Bronchus fibroblast of lung (primary cell): ENCODE data around the gene BRAT1. TPM values are rescaled to one million over a fixed set of nuclear protein-coding genes. Genes with fewer than 3 reads are reported as not detected.

Source experiments
- total RNA-seq: library from RNA; depleted of rRNA; stranded (reverse); fragments of >200 nt; gene quantifications from 2 replicates; pipeline ENCODE4 v1.2.3, GENCODE V29; 2015

BRAT1 gene
- 31.5 and 38.5 TPM in 2 replicates for total RNA-seq

GRCh38 chr7:2555121-2556052 lies at the start of gene BRAT1:
TSS of gene BRAT1 (minus strand) at chr7:2555524. CDS start at chr7:2554431, 1,093 bp downstream.

DNA sequence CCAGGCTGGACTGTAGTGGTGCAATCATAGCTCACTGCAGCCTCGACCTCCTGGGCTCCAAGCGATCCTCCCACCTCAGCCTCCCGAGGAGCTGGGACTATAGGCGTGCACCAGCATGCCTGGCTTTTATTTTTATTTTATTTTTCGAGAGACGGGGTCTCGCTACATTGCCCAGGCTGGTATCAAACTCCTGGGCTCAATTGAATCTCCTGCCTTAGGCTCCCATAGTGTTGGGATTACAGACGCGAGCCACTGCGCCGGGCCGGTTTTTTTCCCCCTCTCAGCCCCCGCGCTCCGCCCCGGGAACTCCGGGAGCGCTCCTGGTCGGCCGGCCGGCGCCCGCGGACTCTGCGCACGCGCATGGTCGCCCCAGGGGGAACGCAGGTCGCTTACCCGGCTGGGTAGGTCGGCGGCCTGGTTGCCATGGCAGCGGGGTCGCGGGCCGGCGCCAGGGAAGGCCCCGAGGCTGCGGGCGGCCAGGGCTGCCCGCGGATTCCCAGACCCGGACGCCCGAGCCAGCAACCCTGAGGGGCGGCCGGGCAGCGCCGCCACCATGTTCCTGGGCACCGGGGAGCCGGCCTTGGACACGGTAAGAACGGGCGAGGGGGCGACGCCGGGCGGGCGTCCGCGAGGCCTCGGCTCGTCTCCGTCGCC lies 3.4 kb upstream of the BRAT1 start, which contains the start of gene IQCE:
Gene IQCE (plus strand): TSS at position 351 of the 654 bp plus-strand sequence. CDS start 203 bp downstream, at position 554.

GRCh38 chr7:2519119-2519930 lies 36.0 kb downstream of the BRAT1 start, which contains the start of gene LFNG:
TSS of gene LFNG (plus strand) at chr7:2519774. CDS start at chr7:2519862, 88 bp downstream.

Other genes with a start within 250 kb of the BRAT1 start
- 21.5 and 36.6 TPM in 2 replicates for gene SNX8, start 241.1 kb downstream of the BRAT1 start, total RNA-seq
- 126 and 141 TPM in 2 replicates for gene EIF3B, start 200.7 kb downstream of the BRAT1 start, total RNA-seq
- 7.0 and 8.2 TPM in 2 replicates for gene CHST12, start 151.9 kb downstream of the BRAT1 start, total RNA-seq
- not detected in 2 replicates for gene GRIFIN, start 79.1 kb downstream of the BRAT1 start, total RNA-seq
- gene LFNG, start 35.8 kb downstream of the BRAT1 start, total RNA-seq = 1.2 and 1.7 TPM in 2 replicates
- 7.0 and 7.7 TPM in 2 replicates for gene IQCE, start 3.5 kb upstream of the BRAT1 start, total RNA-seq
- gene TTYH3, start 76.5 kb upstream of the BRAT1 start, total RNA-seq = 62.9 and 65.7 TPM in 2 replicates
- not detected in 2 replicates for gene AMZ1, start 132.7 kb upstream of the BRAT1 start, total RNA-seq